ENCODE results near the gene CDYL.

GRCh38 chr6:4903121-4903520 lies 126.9 kb downstream of the CDYL start:
- TF ChIP-seq CTCF (IDR thresholded peaks at IDR 0.05) (no peak), POLR2A (IDR thresholded peaks at IDR 0.05; ENCODE audit: low read depth) (no peak), EP300 (IDR thresholded peaks at IDR 0.05) (no peak), POLR2AphosphoS5 (IDR thresholded peaks at IDR 0.05) (no peak)
